Left lobe of liver (tissue), 2 donors: ENCODE data around the gene NRXN3. TPM values are rescaled to one million over a fixed set of nuclear protein-coding genes. Genes with fewer than 3 reads are reported as not detected.

ENCODE experiments used
- ATAC-seq: fragments of 200-7000 bp; cut with Tn5 transposase; one replicate; pipeline ENCODE4 v1.9.1; 2020; ENCODE audit warnings: mild to moderate bottlenecking, moderate library complexity
- DNase-seq: peaks from one replicate; pipeline ENCODE4 v3.0.0-alpha.2; 2020; ENCODE audit warnings: low spot score
- total RNA-seq: library from RNA; stranded (reverse); gene quantifications from one replicate; pipeline ENCODE4 v1.2.1, GENCODE V29; 2021
- donor health status: DM: no; HTN: no; CAD: no; lungs with moderate emphysema.
- donor health status: DM: no; HTN: yes; CAD: no.

NRXN3 gene
- total RNA-seq, 1 donor from 2014 or later: 0.20 TPM

- DNase-seq: no peak
- ATAC-seq: no peak
Measured at GRCh38 chr14:79670811-79671210, 1500.6 kb downstream of the NRXN3 start.

DNA sequence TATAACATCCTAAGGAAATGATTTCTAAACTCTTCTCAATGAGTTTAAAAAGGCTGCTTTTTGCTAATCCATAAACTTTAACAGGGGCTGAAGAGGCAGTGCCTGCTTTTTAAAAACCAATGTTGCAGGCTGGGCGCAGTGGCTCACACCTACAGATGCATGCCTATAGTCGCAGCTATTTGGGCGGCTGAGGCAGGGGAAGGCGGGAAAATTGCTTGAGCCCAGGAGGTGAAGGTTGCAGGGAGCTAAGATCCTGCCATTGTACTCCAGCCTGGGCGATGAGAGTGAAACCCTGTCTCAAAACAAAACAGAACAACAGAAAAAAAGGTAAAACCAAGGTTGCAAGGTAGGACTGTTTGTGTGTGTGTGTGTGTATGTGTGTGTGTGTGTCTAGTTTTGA lies 1509.9 kb downstream of the NRXN3 start:
- no peak for DNase-seq
- ATAC-seq: no peak

- DNase-seq (no peak), ATAC-seq (no peak)
Measured at GRCh38 chr14:79686196-79686595, 1516.0 kb downstream of the NRXN3 start.

GRCh38 chr14:79690960-79691359 lies 1520.8 kb downstream of the NRXN3 start:
- no peak for DNase-seq
- no peak for ATAC-seq

DNA sequence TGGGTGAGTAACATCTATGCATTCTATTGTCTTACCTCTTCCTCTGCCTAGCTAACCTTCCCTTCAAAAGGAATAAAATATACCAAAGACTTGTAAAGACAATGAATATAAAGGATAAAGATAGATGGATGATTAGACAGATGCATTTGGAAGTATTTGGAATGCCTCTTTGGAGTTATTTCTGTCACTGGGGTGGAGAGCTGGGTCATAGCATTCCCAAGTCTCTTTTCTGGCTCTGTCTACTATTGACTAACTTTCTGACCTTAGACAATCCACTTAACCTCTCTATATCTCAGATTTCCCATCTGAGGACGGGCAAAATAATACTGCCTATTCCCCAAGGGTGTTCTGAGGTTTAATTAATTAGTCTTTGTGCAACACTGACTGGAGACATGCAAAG lies 1523.8 kb downstream of the NRXN3 start:
- ATAC-seq: no peak
- no peak for DNase-seq

DNA sequence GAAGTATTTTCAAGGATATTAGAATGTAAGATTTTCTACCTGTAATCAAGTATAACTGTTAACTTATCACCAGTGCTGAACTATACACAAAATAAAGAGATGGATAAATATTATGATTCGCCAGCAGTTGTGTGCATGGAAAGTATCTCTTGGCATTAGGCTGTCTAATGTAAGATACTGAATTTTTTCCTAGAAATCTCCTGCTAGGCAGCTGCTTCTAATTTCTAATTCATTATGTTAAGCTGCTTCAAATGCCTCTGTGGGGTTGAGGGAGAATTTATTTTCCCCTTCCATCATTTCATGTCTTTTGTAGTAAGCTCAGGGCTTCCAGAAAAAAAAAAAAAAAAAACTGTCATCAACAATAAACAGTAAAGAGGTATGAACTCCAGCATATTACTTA lies 1525.1 kb downstream of the NRXN3 start:
- ATAC-seq (no peak), DNase-seq (no peak)

DNA sequence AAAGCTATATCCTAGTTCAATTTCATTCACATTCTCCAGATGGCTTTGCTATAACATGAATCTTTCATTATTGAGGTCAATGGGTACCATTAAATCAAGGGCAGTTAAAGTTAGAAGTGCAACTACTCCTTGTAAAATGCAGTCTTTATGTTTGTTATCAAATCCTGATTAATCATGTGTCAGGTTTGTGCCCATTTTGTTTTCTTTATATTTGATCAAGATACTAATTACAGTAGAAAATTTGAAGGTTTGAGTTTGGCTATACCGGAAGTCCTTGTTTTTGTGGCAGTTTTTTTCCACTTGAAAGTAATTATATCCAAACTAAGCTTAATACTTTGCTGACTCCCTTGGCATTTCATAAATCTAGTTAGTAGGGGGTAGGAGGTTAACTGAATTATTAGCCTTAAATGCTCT lies 1528.1 kb downstream of the NRXN3 start:
- ATAC-seq (no peak), DNase-seq (no peak)

GRCh38 chr14:79699206-79699605 lies 1529.0 kb downstream of the NRXN3 start:
- DNase-seq: no peak
- no peak for ATAC-seq

DNA sequence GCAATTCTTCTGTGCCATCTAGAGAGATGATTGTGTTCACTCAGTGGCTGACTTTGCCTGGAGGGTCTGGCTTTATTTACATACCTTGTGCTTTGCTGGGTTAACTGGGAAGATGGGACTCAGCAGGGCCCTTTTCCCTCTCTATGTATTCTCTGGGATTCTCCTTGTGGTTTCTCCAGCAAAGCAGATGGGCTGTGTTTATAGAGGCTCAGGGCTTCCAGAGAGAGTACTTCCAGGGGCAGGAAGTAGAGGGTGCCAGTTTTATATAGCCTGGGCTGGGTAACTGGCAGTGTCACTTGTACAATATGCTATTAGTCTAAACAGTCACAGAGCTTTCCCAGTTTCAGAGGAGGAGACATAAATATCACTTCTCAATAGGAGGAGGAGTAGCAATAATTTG lies 1531.2 kb downstream of the NRXN3 start:
- DNase-seq: no peak
- no peak for ATAC-seq

GRCh38 chr14:79702197-79702596 lies 1532.0 kb downstream of the NRXN3 start:
- no peak for ATAC-seq

DNA sequence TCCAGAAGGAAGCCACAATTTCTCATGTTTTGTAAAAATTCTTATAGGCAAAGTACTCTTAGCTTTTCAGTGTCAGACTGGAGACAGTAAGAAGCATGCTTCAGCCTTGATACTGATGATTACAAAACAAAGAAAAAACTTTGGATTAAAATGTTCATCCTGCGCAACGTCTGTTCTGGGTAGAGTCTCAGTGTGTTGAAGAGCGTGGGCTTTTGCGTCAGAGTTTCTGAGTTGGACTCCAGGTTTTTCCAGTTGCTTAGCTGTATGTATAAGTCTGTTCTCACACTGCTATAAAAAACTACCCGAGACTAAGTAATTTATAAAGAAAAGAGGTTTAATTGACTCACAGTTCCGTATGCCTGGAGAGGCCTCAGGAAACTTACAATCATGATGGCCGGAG lies 1533.0 kb downstream of the NRXN3 start:
- no peak for ATAC-seq

More at GRCh38 chr14:79702197-79702596, 1532.0 kb downstream of the NRXN3 start:
- DNase-seq: no peak

GRCh38 chr14:79704041-79704807 lies 1534.1 kb downstream of the NRXN3 start:
- ATAC-seq (no peak), DNase-seq (no peak)

More for the DNA sequence above, 1533.0 kb downstream of the NRXN3 start:
- DNase-seq: no peak

DNA sequence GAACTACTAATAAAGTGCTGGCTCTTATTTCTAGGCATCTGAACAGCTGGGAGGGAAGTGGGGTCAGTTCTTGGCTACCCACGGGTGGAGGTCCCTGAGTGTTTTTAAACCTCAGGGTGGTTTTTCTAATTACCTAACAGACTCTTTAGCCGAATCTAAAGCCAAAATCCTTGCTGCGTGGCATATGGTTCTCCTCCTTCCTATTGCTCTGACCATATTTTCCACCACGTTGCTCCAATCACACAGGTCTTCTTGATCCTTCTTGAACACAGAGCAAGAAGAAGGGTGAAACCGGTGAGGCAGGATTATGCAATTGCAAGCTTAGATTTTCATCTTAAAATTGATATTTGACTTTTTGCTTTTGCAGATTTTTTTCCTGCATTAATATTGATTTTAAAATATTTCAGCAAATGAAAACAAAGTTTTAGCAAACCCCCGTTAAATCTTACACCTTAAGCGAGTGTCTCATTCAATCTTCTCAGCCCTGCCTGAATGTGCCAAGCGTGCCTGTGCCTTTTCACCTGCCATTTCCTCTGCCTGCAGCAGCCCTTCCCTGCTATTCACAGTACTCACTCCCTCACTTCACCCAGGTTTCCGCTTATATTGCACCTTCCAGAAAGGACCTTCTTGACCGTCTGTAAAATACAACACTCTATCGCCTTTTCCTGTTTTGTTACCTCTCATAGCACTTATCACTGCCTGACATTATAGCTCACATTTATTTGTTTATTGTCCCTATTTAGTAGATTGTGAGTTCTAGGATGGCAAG lies 1535.1 kb downstream of the NRXN3 start:
- DNase-seq: no peak

GRCh38 chr14:79706382-79706781 lies 1536.2 kb downstream of the NRXN3 start:
- DNase-seq (no peak), ATAC-seq (no peak)

More for the DNA sequence above, 1535.1 kb downstream of the NRXN3 start:
- no peak for ATAC-seq

- DNase-seq: no peak
Measured at GRCh38 chr14:79708426-79709388, 1538.5 kb downstream of the NRXN3 start.

GRCh38 chr14:79709573-79709972 lies 1539.4 kb downstream of the NRXN3 start:
- no peak for DNase-seq
- ATAC-seq: no peak

More at GRCh38 chr14:79708426-79709388, 1538.5 kb downstream of the NRXN3 start:
- no peak for ATAC-seq

GRCh38 chr14:79712302-79712950 lies 1542.3 kb downstream of the NRXN3 start:
- ATAC-seq: no peak

DNA sequence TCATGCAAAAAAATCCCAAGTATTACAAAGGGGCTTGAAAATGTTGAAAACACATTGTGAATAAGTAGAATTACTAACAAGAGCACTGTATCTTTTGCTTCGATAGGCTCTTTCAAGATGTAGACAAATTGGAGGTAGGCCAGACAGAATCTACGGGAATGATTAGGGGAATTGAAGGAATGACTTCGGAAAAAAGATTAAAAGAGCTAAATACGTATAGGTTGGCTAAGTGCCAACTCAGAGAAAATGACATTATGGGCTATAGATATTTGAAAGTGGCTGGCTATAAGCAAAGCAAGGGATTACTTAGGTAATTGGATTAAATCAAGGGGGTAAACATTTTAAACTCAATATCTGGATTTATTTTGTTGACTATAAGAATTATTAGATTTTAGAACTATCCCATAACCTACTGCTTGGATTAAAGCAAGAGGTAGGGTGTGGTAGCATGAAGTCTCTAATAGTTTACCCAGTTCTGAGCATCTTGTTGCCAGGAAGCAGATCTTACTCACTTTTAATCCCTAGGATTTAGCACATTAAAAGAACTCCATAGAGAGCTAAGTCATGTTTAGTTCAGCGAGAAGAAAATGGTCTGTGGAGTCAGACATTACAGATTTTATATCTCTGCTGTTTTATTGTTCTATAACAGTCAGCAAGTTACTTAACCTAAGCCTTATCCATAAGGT lies 1551.4 kb downstream of the NRXN3 start:
- DNase-seq: no peak
- no peak for ATAC-seq

More at GRCh38 chr14:79712302-79712950, 1542.3 kb downstream of the NRXN3 start:
- no peak for DNase-seq

GRCh38 chr14:79724934-79725717 lies 1555.0 kb downstream of the NRXN3 start:
- no peak for ATAC-seq
- no peak for DNase-seq
